Kidney epithelial cell (primary cell): ENCODE results near the gene DDT. TPM values are rescaled to one million over a fixed set of nuclear protein-coding genes. Genes with fewer than 3 reads are reported as not detected.
A peak's percentile ranks its signal among the peaks of the same experiment; 100 is the strongest.
"Not testable (repeated sequence)": the region's sequence is repeated elsewhere in the genome, so short reads cannot be mapped to it uniquely, and the experiment has no call there.

ENCODE experiments used
- DNase-seq: peaks from one replicate; pipeline ENCODE4 v3.0.0-alpha.2; 2010; ENCODE audit warnings: low read depth
- H3K27me3 ChIP-seq: 2 replicates; pipeline ENCODE4 v1.6.0; 2011; ENCODE audit warnings: low read length; ENCODE audit not compliant: control insufficient read depth, insufficient read depth
- H3K36me3 ChIP-seq: 2 replicates; pipeline ENCODE4 v1.5.1; 2011; ENCODE audit warnings: low read length; ENCODE audit not compliant: control insufficient read depth, insufficient read depth
- H3K4me3 ChIP-seq: 2 replicates; pipeline ENCODE4 v1.5.1; 2011; ENCODE audit warnings: low read depth, mild to moderate bottlenecking, control low read depth, low read length
- CTCF ChIP-seq: IDR thresholded peaks from 2 replicates; pipeline ENCODE4 v1.5.1; 2011; ENCODE audit warnings: mild to moderate bottlenecking, moderate library complexity, low read length, control low read depth, inconsistent platforms; ENCODE audit not compliant: insufficient read depth, poor library complexity, severe bottlenecking
- total RNA-seq: library from RNA; depleted of rRNA; stranded (reverse); fragments of >200 nt; gene quantifications from 2 replicates; pipeline ENCODE4 v1.2.3, GENCODE V29; 2015

Gene DDT
- total RNA-seq, 1 donor from 2014 or later, result 126 TPM

- H3K4me3 ChIP-seq, result no peak overlapping the region
- DNase-seq, result no peak
- peaks cover 3% of the 10 kb centered on the region for H3K36me3 ChIP-seq
- TF ChIP-seq CTCF, result no peak
- no peaks in the 10 kb centered on the region for H3K27me3 ChIP-seq
Measured at GRCh38 chr22:23970816-23971486, 3.3 kb downstream of the DDT start.

- no peaks in the 10 kb centered on the region for H3K27me3 ChIP-seq
- peaks cover 3% of the 10 kb centered on the region for H3K36me3 ChIP-seq
- H3K4me3 ChIP-seq, result no peak overlapping the region
- no peak for TF ChIP-seq CTCF
- no peak for DNase-seq
Measured at GRCh38 chr22:23970201-23970641, 4.0 kb downstream of the DDT start.

- no peak for TF ChIP-seq CTCF
- DNase-seq, result no peak
- no peaks in the 10 kb centered on the region for H3K27me3 ChIP-seq
Measured at GRCh38 chr22:23969071-23969470, 5.2 kb downstream of the DDT start.

GRCh38 chr22:23966568-23966967 lies 7.7 kb downstream of the DDT start, which contains the start of gene DDTL:
DDTL (plus strand) TSS chr22:23966888; CDS start chr22:23966915, 27 bp downstream.
- H3K4me3 ChIP-seq, H3K36me3 ChIP-seq, DNase-seq, H3K27me3 ChIP-seq: not testable (repeated sequence)

More at GRCh38 chr22:23969071-23969470, 5.2 kb downstream of the DDT start:
- Histone ChIP-seq H3K36me3 (peaks cover 3% of the 10 kb centered on the region), H3K4me3 (no peak overlapping the region)

GRCh38 chr22:23966094-23966493 lies 8.1 kb downstream of the DDT start:
- not testable (repeated sequence) for DNase-seq, H3K4me3 ChIP-seq, H3K27me3 ChIP-seq, H3K36me3 ChIP-seq

GRCh38 chr22:23961084-23961771 lies 13.0 kb downstream of the DDT start, which contains the start of gene GSTT2B:
GSTT2B (minus strand) TSS chr22:23961195; CDS start chr22:23961131, 64 bp downstream.
- not testable (repeated sequence) for DNase-seq, H3K36me3 ChIP-seq, H3K4me3 ChIP-seq, H3K27me3 ChIP-seq

- not testable (repeated sequence) for H3K36me3 ChIP-seq, H3K27me3 ChIP-seq, H3K4me3 ChIP-seq
- TF ChIP-seq CTCF, result peak; percentile 64
- DNase-seq, result peak; percentile 9
Measured at GRCh38 chr22:23956301-23956900, 17.8 kb downstream of the DDT start.

GRCh38 chr22:23955886-23956285 lies 18.4 kb downstream of the DDT start:
- not testable (repeated sequence) for H3K36me3 ChIP-seq, DNase-seq, H3K4me3 ChIP-seq, H3K27me3 ChIP-seq

- H3K4me3 ChIP-seq, result not testable (repeated sequence)
Measured at GRCh38 chr22:23954991-23955305, 19.3 kb downstream of the DDT start.

GRCh38 chr22:23954193-23954990 lies 19.8 kb downstream of the DDT start:
- not testable (repeated sequence) for H3K4me3 ChIP-seq, DNase-seq, H3K36me3 ChIP-seq, H3K27me3 ChIP-seq

More at GRCh38 chr22:23954991-23955305, 19.3 kb downstream of the DDT start:
- H3K27me3 ChIP-seq, H3K36me3 ChIP-seq, DNase-seq: not testable (repeated sequence)
